ENCODE measurements around the gene NRGN. TPM values are rescaled to one million over a fixed set of nuclear protein-coding genes. Genes with fewer than 3 reads are reported as not detected.
A peak's percentile ranks its signal among the peaks of the same experiment; 100 is the strongest.

The NRGN gene
- total and polyA plus RNA-seq, 2 of the 4 experiments (the other 2 are of a cell fraction) = 0.54 to 24.8 TPM

DNA sequence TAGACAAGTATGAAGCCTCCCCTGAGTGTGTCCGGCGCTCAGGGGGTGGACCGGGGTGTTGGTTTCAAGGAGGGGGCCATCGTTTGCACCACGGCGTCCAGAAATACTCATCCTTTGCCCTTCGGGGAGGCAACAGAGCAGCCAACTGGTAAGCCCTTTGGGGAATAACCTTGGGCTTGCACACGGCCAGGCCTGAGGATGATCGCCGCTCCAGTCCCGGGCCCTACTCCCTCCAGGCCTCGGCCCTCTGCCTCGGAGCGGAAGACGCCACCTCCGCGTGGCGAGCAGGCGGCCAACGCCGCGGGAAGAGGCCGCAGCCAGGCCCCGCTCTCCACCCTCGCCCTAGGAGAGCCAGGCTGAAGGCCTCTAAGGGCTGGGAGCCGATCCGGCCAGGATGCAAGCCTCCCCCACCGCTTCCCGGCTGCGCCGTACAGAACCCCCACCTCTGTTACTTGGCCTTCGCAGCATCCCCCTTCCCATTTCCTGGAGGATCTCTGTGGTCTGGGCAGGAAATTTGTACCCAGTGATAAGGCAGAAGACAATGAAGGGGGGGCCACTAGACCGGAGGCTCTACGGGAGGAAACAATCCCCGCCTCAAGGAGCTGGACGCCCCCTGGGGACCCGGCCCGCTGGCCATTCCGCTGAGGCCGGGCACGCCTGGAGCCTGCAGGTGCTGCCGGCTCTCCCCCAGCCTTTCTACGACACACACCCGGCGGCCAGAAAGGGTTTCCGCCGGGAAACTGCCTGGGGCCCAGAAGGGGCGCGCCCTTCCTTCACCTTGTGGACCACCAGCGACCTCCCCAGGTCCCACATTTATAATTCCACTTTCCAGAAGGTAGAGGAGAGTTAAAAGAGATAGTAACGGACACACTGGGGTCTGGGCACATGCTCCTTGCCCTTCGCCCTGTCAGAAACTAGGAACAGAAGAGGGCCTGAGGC is 19.8 kb downstream of the NRGN start:
- Histone ChIP-seq H3K27ac (ENCODE audit: insufficient read depth, low read length) (no peak overlapping the region), H3K14ac (replicated peaks; ENCODE audit: low read depth, low read length) (no peak overlapping the region), H3K36me3 (ENCODE audit: control insufficient read depth, insufficient read depth, low read length) (no peaks in the 10 kb centered on the region), H3K9ac (ENCODE audit: low read depth, low read length) (no peak overlapping the region), H3K27me3 (ENCODE audit: control insufficient read depth, insufficient read depth, low read length) (peaks cover 17% of the 10 kb centered on the region; the same call in 1 of the 2 replicates), H3K56ac (ENCODE audit: extremely low read depth, insufficient read depth, low read length) (no peak overlapping the region), H3K4ac (ENCODE audit: low read depth, low read length) (no peak overlapping the region), H3K4me1 (ENCODE audit: control insufficient read depth, insufficient read depth, low read length) (peaks cover 1% of the 10 kb centered on the region; the same call in 1 of the 2 replicates), H4K20me1 (ENCODE audit: insufficient read depth, low read length) (peaks cover 10% of the 10 kb centered on the region), H4K91ac (ENCODE audit: insufficient read depth, low read depth, low read length) (no peak overlapping the region), H2BK15ac (ENCODE audit: low read depth, low read length) (no peak overlapping the region), H2AK9ac (replicated peaks; ENCODE audit: low read depth, low read length, poor library complexity) (peak overlapping the region; percentile 68), H3K4me2 (ENCODE audit: low read depth, low read length) (no peak overlapping the region), H2AFZ (replicated peaks; ENCODE audit: low read length, poor library complexity) (peak overlapping the region; percentile 88), H3K23ac (ENCODE audit: low read depth, low read length) (no peak overlapping the region), H2BK5ac (ENCODE audit: low read depth, low read length, poor library complexity, severe bottlenecking) (no peak overlapping the region), H3K4me3 (ENCODE audit: insufficient read depth, low read depth, low read length) (no peak overlapping the region), H2BK120ac (ENCODE audit: low read depth, low read length) (no peak overlapping the region), H3K79me1 (ENCODE audit: low read depth in 1 of 2, low read length in 2 of 2) (no peaks in the 10 kb centered on the region), H3K18ac (ENCODE audit: low read depth, low read length) (no peak overlapping the region), H2BK20ac (ENCODE audit: low read depth, low read length) (no peak overlapping the region), H4K8ac (ENCODE audit: low read depth in 2 of 2, low read length in 2 of 2) (no peak overlapping the region; a peak in 1 of 4 replicates), H3K9me3 (ENCODE audit: control insufficient read depth, insufficient read depth, low read length) (no peaks in the 10 kb centered on the region), H3K9me1 (ENCODE audit: insufficient read depth, low read length) (peaks cover 5% of the 10 kb centered on the region), H4K5ac (ENCODE audit: low read depth, low read length) (no peak overlapping the region), H2AK5ac (ENCODE audit: low read depth, low read length) (no peak overlapping the region)
- in situ Hi-C loops (cut with MboI; ENCODE audit: low sequenced_read_pairs) (loop anchor here (5.0 to 10.0 kb wide), 2 partner anchors 75 to 87 kb away; partner anchors contain the start of genes SIAE and SPA17), dilution Hi-C loops (cut with HindIII; ENCODE audit: low sequenced_read_pairs, unreplicated experiment) (no loop called here), intact Hi-C loops (cut with micrococcal nuclease) (loop anchor here (2.0 kb wide), 1 partner anchor 75 kb away; no protein-coding TSS in a partner anchor)
- DNase-seq (no peak), ATAC-seq (ENCODE audit: low read depth) (no peak)
- CTCF ChIA-PET = no interaction called here
- 69% methylated on average over 10 of the region's 52 CpGs; no CpG with 5 or more reads in 1 of the 2 experiments for WGBS, 2 experiments (ENCODE audit: extremely low coverage in 2 of 2, insufficient read length in 1 of 2)
- no TSS peak for BruUV-seq (replicated peaks)
- POLR2A ChIA-PET (ENCODE audit: unreplicated experiment) = no interaction called here
- no peak for TF ChIP-seq CEBPB (IDR thresholded peaks at IDR 0.05; ENCODE audit: low read depth, low read length)
- TF ChIP-seq BHLHE40 (IDR thresholded peaks at IDR 0.05; ENCODE audit: low read depth, low read length) = no peak
- no peak for TF ChIP-seq NFE2L2 (IDR thresholded peaks at IDR 0.05; ENCODE audit: low read depth, low read length)
- TF ChIP-seq RAD21 (IDR thresholded peaks at IDR 0.05; ENCODE audit: low read length) = no peak
- TF ChIP-seq POLR2A (IDR thresholded peaks at IDR 0.05; ENCODE audit: low read depth, low read length) = no peak
- TF ChIP-seq, protein P1, sequence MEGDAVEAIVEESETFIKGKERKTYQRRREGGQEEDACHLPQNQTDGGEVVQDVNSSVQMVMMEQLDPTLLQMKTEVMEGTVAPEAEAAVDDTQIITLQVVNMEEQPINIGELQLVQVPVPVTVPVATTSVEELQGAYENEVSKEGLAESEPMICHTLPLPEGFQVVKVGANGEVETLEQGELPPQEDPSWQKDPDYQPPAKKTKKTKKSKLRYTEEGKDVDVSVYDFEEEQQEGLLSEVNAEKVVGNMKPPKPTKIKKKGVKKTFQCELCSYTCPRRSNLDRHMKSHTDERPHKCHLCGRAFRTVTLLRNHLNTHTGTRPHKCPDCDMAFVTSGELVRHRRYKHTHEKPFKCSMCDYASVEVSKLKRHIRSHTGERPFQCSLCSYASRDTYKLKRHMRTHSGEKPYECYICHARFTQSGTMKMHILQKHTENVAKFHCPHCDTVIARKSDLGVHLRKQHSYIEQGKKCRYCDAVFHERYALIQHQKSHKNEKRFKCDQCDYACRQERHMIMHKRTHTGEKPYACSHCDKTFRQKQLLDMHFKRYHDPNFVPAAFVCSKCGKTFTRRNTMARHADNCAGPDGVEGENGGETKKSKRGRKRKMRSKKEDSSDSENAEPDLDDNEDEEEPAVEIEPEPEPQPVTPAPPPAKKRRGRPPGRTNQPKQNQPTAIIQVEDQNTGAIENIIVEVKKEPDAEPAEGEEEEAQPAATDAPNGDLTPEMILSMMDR (conservative IDR thresholded peaks at IDR 0.05; ENCODE audit: low read depth, low read length) = no peak
- TF ChIP-seq FOS (IDR thresholded peaks at IDR 0.05; ENCODE audit: low read depth, low read length) = no peak
- no peak for TF ChIP-seq MAFK (IDR thresholded peaks at IDR 0.05; ENCODE audit: low read depth, low read length)
- no peak for TF ChIP-seq MXI1 (IDR thresholded peaks at IDR 0.05; ENCODE audit: borderline replicate concordance, low read depth, low read length)
- no peak for TF ChIP-seq MAZ (IDR thresholded peaks at IDR 0.05; ENCODE audit: borderline replicate concordance, low read depth, low read length)
- TF ChIP-seq, protein P2, sequence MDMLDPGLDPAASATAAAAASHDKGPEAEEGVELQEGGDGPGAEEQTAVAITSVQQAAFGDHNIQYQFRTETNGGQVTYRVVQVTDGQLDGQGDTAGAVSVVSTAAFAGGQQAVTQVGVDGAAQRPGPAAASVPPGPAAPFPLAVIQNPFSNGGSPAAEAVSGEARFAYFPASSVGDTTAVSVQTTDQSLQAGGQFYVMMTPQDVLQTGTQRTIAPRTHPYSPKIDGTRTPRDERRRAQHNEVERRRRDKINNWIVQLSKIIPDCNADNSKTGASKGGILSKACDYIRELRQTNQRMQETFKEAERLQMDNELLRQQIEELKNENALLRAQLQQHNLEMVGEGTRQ (IDR thresholded peaks at IDR 0.05; ENCODE audit: low read depth, low read length) = no peak
- TF ChIP-seq CHD1 (IDR thresholded peaks at IDR 0.05; ENCODE audit: low read depth, low read length) = no peak
- TF ChIP-seq RFX5 (IDR thresholded peaks at IDR 0.05; ENCODE audit: low read depth, low read length) = no peak
- no peak for TF ChIP-seq SMC3 (IDR thresholded peaks at IDR 0.05; ENCODE audit: low read depth, low read length)
- no peak for TF ChIP-seq RCOR1 (IDR thresholded peaks at IDR 0.05; ENCODE audit: insufficient replicate concordance, low read length)

Measured in IMR-90 (cell line).